ENCODE results near the gene GOLGA6L24. TPM values are rescaled to one million over a fixed set of nuclear protein-coding genes. Genes with fewer than 3 reads are reported as not detected.
"Not testable (repeated sequence)": the region's sequence is repeated elsewhere in the genome, so short reads cannot be mapped to it uniquely, and the experiment has no call there.

Gene GOLGA6L24, protein sequence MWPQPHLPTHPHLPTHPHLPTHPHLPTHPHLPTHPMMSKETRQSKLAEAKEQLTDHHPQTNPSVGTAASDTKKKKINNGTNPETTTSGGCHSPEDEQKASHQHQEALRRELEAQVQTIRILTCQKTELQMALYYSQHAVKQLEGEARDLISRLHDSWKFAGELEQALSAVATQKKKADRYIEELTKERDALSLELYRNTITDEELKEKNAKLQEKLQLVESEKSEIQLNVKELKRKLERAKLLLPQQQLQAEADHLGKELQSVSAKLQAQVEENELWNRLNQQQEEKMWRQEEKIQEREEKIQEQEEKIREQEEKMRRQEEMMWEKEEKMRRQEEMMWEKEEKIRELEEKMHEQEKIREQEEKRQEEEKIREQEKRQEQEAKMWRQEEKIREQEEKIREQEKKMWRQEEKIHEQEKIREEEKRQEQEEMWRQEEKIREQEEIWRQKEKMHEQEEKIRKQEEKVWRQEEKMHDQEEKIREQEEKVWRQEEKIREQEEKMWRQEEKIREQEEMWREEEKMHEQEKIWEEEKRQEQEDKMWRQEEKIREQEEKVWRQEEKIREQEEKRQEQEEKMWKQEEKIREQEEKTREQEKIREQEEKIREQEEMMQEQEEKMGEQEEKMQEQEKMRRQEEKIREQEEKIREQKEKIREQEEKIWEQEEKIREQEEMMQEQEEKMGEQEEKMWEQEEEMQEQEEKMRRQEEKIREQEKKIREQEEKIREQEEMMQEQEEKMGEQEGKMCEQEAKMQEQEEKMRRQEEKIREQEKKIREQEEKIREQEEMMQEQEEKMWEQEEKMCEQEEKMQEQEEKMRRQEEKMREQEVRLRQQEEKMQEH
- polyA plus RNA-seq (not detected in 3 replicates), polyA minus RNA-seq (not detected in 3 replicates)
- polyA plus RNA-seq (2011; ENCODE audit: low read depth), result not detected
- not detected in 2 replicates for polyA plus RNA-seq (2011; cell fraction: cytosol; rRNA removed)
- polyA plus RNA-seq (2011; cell fraction: nucleus; rRNA removed), result not detected in 2 replicates
- not detected in 2 replicates for polyA plus RNA-seq (2012; ENCODE audit: low replicate concordance)
- polyA minus RNA-seq (2011; cell fraction: cytosol; rRNA and poly(A)+ RNA removed), result not detected
- polyA minus RNA-seq (2011; cell fraction: nucleus; rRNA and poly(A)+ RNA removed), result not detected in 2 replicates

GRCh38 chr15:28357984-28358383, at the start of gene GOLGA6L24:
GOLGA6L24 (minus strand) TSS chr15:28358084; CDS start chr15:28358023, 61 bp downstream.
- H3K27ac ChIP-seq (ENCODE audit: control insufficient read depth, insufficient read depth, low read length); H3K27me3 ChIP-seq (ENCODE audit: control insufficient read depth, extremely low read depth, insufficient read depth, low read length); H3K4me1 ChIP-seq (ENCODE audit: control insufficient read depth, extremely low read depth, insufficient read depth, low read length); DNase-seq (ENCODE audit: low read depth, low spot score); H3K9me1 ChIP-seq (ENCODE audit: control insufficient read depth, extremely low read depth, insufficient read depth, low read length); H3K36me3 ChIP-seq (ENCODE audit: control insufficient read depth in 2 of 2, extremely low read depth in 1 of 2, insufficient read depth in 2 of 2, low read length in 2 of 2); H4K20me1 ChIP-seq (ENCODE audit: control insufficient read depth, extremely low read depth, insufficient read depth, low read length); H3K9me3 ChIP-seq (ENCODE audit: control insufficient read depth, low read depth, low read length); H3K9ac ChIP-seq (ENCODE audit: control insufficient read depth, extremely low read depth, insufficient read depth, low read length); H3K79me2 ChIP-seq (ENCODE audit: control insufficient read depth, insufficient read depth, low read length); H2AFZ ChIP-seq (ENCODE audit: control insufficient read depth, low read length); H3K4me3 ChIP-seq (ENCODE audit: control insufficient read depth in 2 of 3, extremely low read depth in 1 of 3, insufficient read depth in 2 of 3, low read depth in 1 of 3, low read length in 3 of 3); H3K4me2 ChIP-seq (ENCODE audit: control insufficient read depth, extremely low read depth, insufficient read depth, low read depth, low read length); FAIRE-seq; dilution Hi-C loops (cut with MboI; ENCODE audit: extremely low pct_ligation_motif_present, low sequenced_read_pairs): not testable (repeated sequence)

GRCh38 chr15:28402774-28403435, 45.0 kb upstream of the GOLGA6L24 start:
- dilution Hi-C loops (cut with MboI; ENCODE audit: extremely low pct_ligation_motif_present, low sequenced_read_pairs); H3K9me3 ChIP-seq (ENCODE audit: control insufficient read depth, low read depth, low read length); H3K4me2 ChIP-seq (ENCODE audit: control insufficient read depth, extremely low read depth, insufficient read depth, low read depth, low read length); H3K9me1 ChIP-seq (ENCODE audit: control insufficient read depth, extremely low read depth, insufficient read depth, low read length); H3K4me1 ChIP-seq (ENCODE audit: control insufficient read depth, extremely low read depth, insufficient read depth, low read length); H4K20me1 ChIP-seq (ENCODE audit: control insufficient read depth, extremely low read depth, insufficient read depth, low read length); H3K27me3 ChIP-seq (ENCODE audit: control insufficient read depth, extremely low read depth, insufficient read depth, low read length); DNase-seq (ENCODE audit: low read depth, low spot score); H3K27ac ChIP-seq (ENCODE audit: control insufficient read depth, insufficient read depth, low read length); H3K36me3 ChIP-seq (ENCODE audit: control insufficient read depth in 2 of 2, extremely low read depth in 1 of 2, insufficient read depth in 2 of 2, low read length in 2 of 2); H3K9ac ChIP-seq (ENCODE audit: control insufficient read depth, extremely low read depth, insufficient read depth, low read length); H3K4me3 ChIP-seq (ENCODE audit: control insufficient read depth in 2 of 3, extremely low read depth in 1 of 3, insufficient read depth in 2 of 3, low read depth in 1 of 3, low read length in 3 of 3); H2AFZ ChIP-seq (ENCODE audit: control insufficient read depth, low read length); FAIRE-seq; H3K79me2 ChIP-seq (ENCODE audit: control insufficient read depth, insufficient read depth, low read length): not testable (repeated sequence)

GRCh38 chr15:28396022-28396421, 38.1 kb upstream of the GOLGA6L24 start:
- H2AFZ ChIP-seq (ENCODE audit: control insufficient read depth, low read length); DNase-seq (ENCODE audit: low read depth, low spot score); H3K4me3 ChIP-seq (ENCODE audit: control insufficient read depth in 2 of 3, extremely low read depth in 1 of 3, insufficient read depth in 2 of 3, low read depth in 1 of 3, low read length in 3 of 3); H3K27me3 ChIP-seq (ENCODE audit: control insufficient read depth, extremely low read depth, insufficient read depth, low read length); H3K79me2 ChIP-seq (ENCODE audit: control insufficient read depth, insufficient read depth, low read length); H3K9me3 ChIP-seq (ENCODE audit: control insufficient read depth, low read depth, low read length); H3K4me2 ChIP-seq (ENCODE audit: control insufficient read depth, extremely low read depth, insufficient read depth, low read depth, low read length); H3K36me3 ChIP-seq (ENCODE audit: control insufficient read depth in 2 of 2, extremely low read depth in 1 of 2, insufficient read depth in 2 of 2, low read length in 2 of 2); H4K20me1 ChIP-seq (ENCODE audit: control insufficient read depth, extremely low read depth, insufficient read depth, low read length); FAIRE-seq; H3K27ac ChIP-seq (ENCODE audit: control insufficient read depth, insufficient read depth, low read length); dilution Hi-C loops (cut with MboI; ENCODE audit: extremely low pct_ligation_motif_present, low sequenced_read_pairs); H3K4me1 ChIP-seq (ENCODE audit: control insufficient read depth, extremely low read depth, insufficient read depth, low read length); H3K9me1 ChIP-seq (ENCODE audit: control insufficient read depth, extremely low read depth, insufficient read depth, low read length); H3K9ac ChIP-seq (ENCODE audit: control insufficient read depth, extremely low read depth, insufficient read depth, low read length): not testable (repeated sequence)

DNA sequence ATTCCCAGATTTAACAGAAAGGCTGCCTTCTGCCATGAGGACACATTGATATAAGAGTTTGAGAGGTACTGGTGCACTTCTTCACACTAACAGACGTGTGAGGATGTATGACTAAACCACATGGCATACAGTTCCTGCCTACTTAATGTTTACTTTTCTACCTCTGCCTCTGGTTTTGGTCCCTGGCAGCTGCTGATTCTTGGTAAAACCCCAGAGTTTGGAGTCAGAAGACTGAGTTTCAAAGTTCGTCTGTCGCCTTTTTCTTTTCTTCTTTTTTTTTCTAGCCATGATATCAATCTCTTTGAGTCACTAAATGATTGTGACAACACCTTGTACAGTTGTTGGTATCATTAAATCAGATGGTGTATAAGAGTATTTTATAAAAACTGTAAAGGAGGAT, 22.2 kb upstream of the GOLGA6L24 start:
- DNase-seq (ENCODE audit: low read depth, low spot score); FAIRE-seq; H3K79me2 ChIP-seq (ENCODE audit: control insufficient read depth, insufficient read depth, low read length); H4K20me1 ChIP-seq (ENCODE audit: control insufficient read depth, extremely low read depth, insufficient read depth, low read length); H3K36me3 ChIP-seq (ENCODE audit: control insufficient read depth in 2 of 2, extremely low read depth in 1 of 2, insufficient read depth in 2 of 2, low read length in 2 of 2); H3K9me3 ChIP-seq (ENCODE audit: control insufficient read depth, low read depth, low read length); H2AFZ ChIP-seq (ENCODE audit: control insufficient read depth, low read length); H3K9me1 ChIP-seq (ENCODE audit: control insufficient read depth, extremely low read depth, insufficient read depth, low read length); H3K4me1 ChIP-seq (ENCODE audit: control insufficient read depth, extremely low read depth, insufficient read depth, low read length); H3K27me3 ChIP-seq (ENCODE audit: control insufficient read depth, extremely low read depth, insufficient read depth, low read length); H3K4me3 ChIP-seq (ENCODE audit: control insufficient read depth in 2 of 3, extremely low read depth in 1 of 3, insufficient read depth in 2 of 3, low read depth in 1 of 3, low read length in 3 of 3); H3K27ac ChIP-seq (ENCODE audit: control insufficient read depth, insufficient read depth, low read length); dilution Hi-C loops (cut with MboI; ENCODE audit: extremely low pct_ligation_motif_present, low sequenced_read_pairs); H3K9ac ChIP-seq (ENCODE audit: control insufficient read depth, extremely low read depth, insufficient read depth, low read length); H3K4me2 ChIP-seq (ENCODE audit: control insufficient read depth, extremely low read depth, insufficient read depth, low read depth, low read length): not testable (repeated sequence)

Data from keratinocyte (primary cell).